ENCODE data around the gene LUC7L.

The LUC7L gene

GRCh38 chr16:181565-182021 lies 47.7 kb downstream of the LUC7L start:
- H3K4me1 ChIP-seq (ENCODE audit: insufficient read depth, low read length) = peaks cover 11% of the 10 kb centered on the region
- no peak overlapping the region; the same call in 1 of the 2 replicates for H3K9ac ChIP-seq (ENCODE audit: low read depth, low read length)
- H4K20me1 ChIP-seq (ENCODE audit: insufficient read depth, low read length) = peaks cover 11% of the 10 kb centered on the region; the same call in 1 of the 2 replicates
- H3K27me3 ChIP-seq (ENCODE audit: insufficient read depth, low read length, poor library complexity) = no peaks in the 10 kb centered on the region
- H3K4me3 ChIP-seq (ENCODE audit: low read depth in 1 of 2, low read length in 2 of 2) = no peak overlapping the region
- no peak overlapping the region for H2AFZ ChIP-seq (ENCODE audit: low read depth, low read length)
- H3K4me2 ChIP-seq (ENCODE audit: insufficient read depth, low read length) = peak overlapping the region; percentile 62
- peak; percentile 20; the same call in 1 of the 3 replicates for ATAC-seq (ENCODE audit: insufficient read depth, low read depth)
- no peak overlapping the region for H3K27ac ChIP-seq (ENCODE audit: low read length)
- H3K9me3 ChIP-seq (ENCODE audit: insufficient read depth, low read length, severe bottlenecking) = no peaks in the 10 kb centered on the region
- no peak for DNase-seq
- H3K36me3 ChIP-seq (ENCODE audit: insufficient read depth, low read length) = peaks cover 14% of the 10 kb centered on the region
- H3K79me2 ChIP-seq (ENCODE audit: insufficient read depth, low read length) = no peaks in the 10 kb centered on the region
- TF ChIP-seq CTCF (IDR thresholded peaks at IDR 0.05; ENCODE audit: borderline replicate concordance, extremely low read depth, low read length, poor library complexity, severe bottlenecking) = peak; percentile 94
- no peak for TF ChIP-seq EZH2 (IDR thresholded peaks at IDR 0.05; ENCODE audit: borderline replicate concordance, low read depth, low read length, severe bottlenecking)

- peak overlapping the region; percentile 62 for H3K4me2 ChIP-seq (ENCODE audit: insufficient read depth, low read length)
- H3K27ac ChIP-seq (ENCODE audit: low read length) = no peak overlapping the region
- DNase-seq (peak; percentile 82), ATAC-seq (ENCODE audit: insufficient read depth, low read depth) (peak; percentile 91)
- peak overlapping the region; percentile 38; the same call in 1 of the 2 replicates for H3K9ac ChIP-seq (ENCODE audit: low read depth, low read length)
- H3K36me3 ChIP-seq (ENCODE audit: insufficient read depth, low read length) = peaks cover 14% of the 10 kb centered on the region
- H4K20me1 ChIP-seq (ENCODE audit: insufficient read depth, low read length) = peaks cover 11% of the 10 kb centered on the region; the same call in 1 of the 2 replicates
- H3K4me3 ChIP-seq (ENCODE audit: low read depth in 1 of 2, low read length in 2 of 2) = peak overlapping the region in 1 of 2 experiments; percentile 14; a peak in 1 of 4 replicates
- H3K9me3 ChIP-seq (ENCODE audit: insufficient read depth, low read length, severe bottlenecking) = no peaks in the 10 kb centered on the region
- TF ChIP-seq CTCF (IDR thresholded peaks at IDR 0.05; ENCODE audit: borderline replicate concordance, extremely low read depth, low read length, poor library complexity, severe bottlenecking) = no peak
- TF ChIP-seq EZH2 (IDR thresholded peaks at IDR 0.05; ENCODE audit: borderline replicate concordance, low read depth, low read length, severe bottlenecking) = no peak
- H3K4me1 ChIP-seq (ENCODE audit: insufficient read depth, low read length) = peaks cover 11% of the 10 kb centered on the region
- H3K27me3 ChIP-seq (ENCODE audit: insufficient read depth, low read length, poor library complexity) = no peaks in the 10 kb centered on the region
- peak overlapping the region; percentile 64 for H2AFZ ChIP-seq (ENCODE audit: low read depth, low read length)
- no peaks in the 10 kb centered on the region for H3K79me2 ChIP-seq (ENCODE audit: insufficient read depth, low read length)
Observed at GRCh38 chr16:180681-181564, 48.3 kb downstream of the LUC7L start.

- no peaks in the 10 kb centered on the region for H3K9me3 ChIP-seq (ENCODE audit: insufficient read depth, low read length, severe bottlenecking)
- no peaks in the 10 kb centered on the region for H3K27me3 ChIP-seq (ENCODE audit: insufficient read depth, low read length, poor library complexity)
- no peak within 1 kb of the TSS for H3K27ac ChIP-seq (ENCODE audit: low read length)
- peaks cover 11% of the 10 kb centered on the region for H3K4me1 ChIP-seq (ENCODE audit: insufficient read depth, low read length)
- peak within 1 kb of the TSS; percentile 64 for H2AFZ ChIP-seq (ENCODE audit: low read depth, low read length)
- peak within 1 kb of the TSS; percentile 38; the same call in 1 of the 2 replicates for H3K9ac ChIP-seq (ENCODE audit: low read depth, low read length)
- no peaks in the 10 kb centered on the region for H3K79me2 ChIP-seq (ENCODE audit: insufficient read depth, low read length)
- TF ChIP-seq EZH2 (IDR thresholded peaks at IDR 0.05; ENCODE audit: borderline replicate concordance, low read depth, low read length, severe bottlenecking) (no peak), CTCF (IDR thresholded peaks at IDR 0.05; ENCODE audit: borderline replicate concordance, extremely low read depth, low read length, poor library complexity, severe bottlenecking) (no peak)
- H3K4me3 ChIP-seq (ENCODE audit: low read depth in 1 of 2, low read length in 2 of 2) = peak within 1 kb of the TSS in 1 of 2 experiments; percentile 14; a peak in 1 of 4 replicates
- DNase-seq = no peak
- H3K36me3 ChIP-seq (ENCODE audit: insufficient read depth, low read length) = peaks cover 8% of the 10 kb centered on the region
- peaks cover 12% of the 10 kb centered on the region; the same call in 1 of the 2 replicates for H4K20me1 ChIP-seq (ENCODE audit: insufficient read depth, low read length)
- no peak for ATAC-seq (ENCODE audit: insufficient read depth, low read depth)
- H3K4me2 ChIP-seq (ENCODE audit: insufficient read depth, low read length) = peak within 1 kb of the TSS; percentile 62
Observed at GRCh38 chr16:180101-180675, 49.1 kb downstream of the LUC7L start, which contains the start of gene HBQ1. TSS of gene HBQ1 (plus strand) at chr16:180459. CDS start at chr16:180487, 28 bp downstream.

All from DND-41 (cell line).